Lower lobe of right lung (tissue), 2 donors: Measurements from ENCODE around the gene FAM219A. TPM values are rescaled to one million over a fixed set of nuclear protein-coding genes. Genes with fewer than 3 reads are reported as not detected.

Experiments
- ATAC-seq, 2 donors: fragments of 200-7000 bp; cut with Tn5 transposase; one replicate each; pipeline ENCODE4 v1.9.1; 2020 to 2022; ENCODE audit warnings: mild to moderate bottlenecking in 2 of 2, moderate library complexity in 2 of 2
- DNase-seq: peaks from one replicate; pipeline ENCODE4 v3.0.0-alpha.2; 2020
- H3K27ac ChIP-seq: fragments of 200-600 bp; one replicate; pipeline ENCODE4 v1.8.0; 2022
- H3K27me3 ChIP-seq: fragments of 200-600 bp; one replicate; pipeline ENCODE4 v1.8.0; 2022; ENCODE audit warnings: low read depth
- H3K36me3 ChIP-seq: fragments of 200-600 bp; one replicate; pipeline ENCODE4 v1.8.0; 2022; ENCODE audit warnings: mild to moderate bottlenecking
- H3K4me1 ChIP-seq: fragments of 200-600 bp; one replicate; pipeline ENCODE4 v1.8.0; 2022
- H3K4me3 ChIP-seq: fragments of 200-600 bp; one replicate; pipeline ENCODE4 v1.8.0; 2022; ENCODE audit warnings: mild to moderate bottlenecking
- H3K9me3 ChIP-seq: fragments of 200-600 bp; one replicate; pipeline ENCODE4 v1.8.0; 2022
- intact Hi-C: fragments of 100-400 bp; cut with DNase I; formaldehyde crosslinking; loops from one replicate; pipeline ENCODE4 v1.11.0; 2022
- long read RNA-seq: library from polyadenylated mRNA; unstranded; transcript quantifications from one replicate; pipeline ENCODE4 v2.0.0, GENCODE V29; 2021
- total RNA-seq: library from RNA; stranded (reverse); fragmentation: NEBNext Ultra II Directional; extraction: Animal tissue kit (Norgen Biotek cat#: 25700); gene quantifications from one replicate; pipeline ENCODE4 v1.2.1, GENCODE V29; 2021
- TF ChIP-seq, protein P1 (sequence below): fragments of 200-600 bp; IDR thresholded peaks from one replicate; pipeline ENCODE4 v1.8.0; 2022; ENCODE audit warnings: antibody characterized with exemption, mild to moderate bottlenecking
- donor health status: DM: no; HTN: yes; CAD: no; lungs with severe emphysema.

Gene FAM219A, protein sequence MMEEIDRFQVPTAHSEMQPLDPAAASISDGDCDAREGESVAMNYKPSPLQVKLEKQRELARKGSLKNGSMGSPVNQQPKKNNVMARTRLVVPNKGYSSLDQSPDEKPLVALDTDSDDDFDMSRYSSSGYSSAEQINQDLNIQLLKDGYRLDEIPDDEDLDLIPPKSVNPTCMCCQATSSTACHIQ
- total RNA-seq: 24.5 TPM
- long read RNA-seq, transcript FAM219A-201 (6 exons, 3,588 nt): major isoform, 6 of 37 reads
- long read RNA-seq, partial matches to known transcripts: 2 of 37 reads
- long read RNA-seq, other reads (novel, unspliced or antisense): 25 of 37 reads

DNA sequence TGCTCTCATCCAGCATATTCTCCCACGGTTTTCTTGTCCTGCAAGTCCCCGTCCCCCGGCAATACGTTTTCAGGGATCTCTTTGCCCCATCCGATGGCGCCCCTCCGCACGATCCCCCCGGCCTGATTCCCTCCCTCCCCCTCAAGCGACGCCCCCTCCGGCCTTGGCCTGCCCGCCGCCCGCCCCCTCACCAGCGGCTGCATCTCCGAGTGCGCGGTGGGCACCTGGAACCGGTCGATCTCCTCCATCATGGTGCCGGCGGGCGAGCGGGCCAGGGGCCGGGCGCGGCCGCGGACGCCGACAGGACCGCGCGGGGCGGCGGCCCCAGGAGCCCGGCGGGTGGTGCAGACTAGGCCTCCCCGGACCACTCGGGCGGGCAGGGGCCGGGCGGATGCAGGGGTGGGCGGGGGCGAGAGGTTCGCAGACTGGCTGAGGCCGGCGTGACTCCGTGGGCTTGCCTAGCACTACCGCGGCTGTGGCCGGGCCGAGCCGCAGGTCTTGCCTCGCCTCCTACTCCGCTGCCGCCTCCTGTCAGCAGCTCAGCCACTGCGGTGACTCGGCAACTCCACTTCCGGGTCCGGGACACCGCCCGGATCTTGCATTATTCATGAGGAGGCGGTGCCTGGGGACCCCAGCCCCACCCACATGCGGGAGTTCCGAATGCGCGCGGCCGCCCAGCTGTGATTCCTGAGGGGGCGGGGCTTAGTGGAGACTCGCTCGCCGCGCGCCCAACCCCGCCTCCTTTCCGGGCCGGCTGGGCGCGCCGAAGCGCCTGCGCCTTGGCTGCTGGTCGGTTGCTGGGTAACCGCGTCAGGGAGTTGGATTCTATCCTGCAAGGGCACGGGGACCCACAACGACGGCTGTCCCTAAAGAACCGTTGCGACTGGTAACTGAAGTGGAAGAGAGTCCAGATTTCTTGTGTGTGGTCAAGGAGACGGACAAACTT is at the start of gene FAM219A, which contains the start of gene DNAI1:
Gene FAM219A (minus strand): TSS at position 558 of the 946 bp plus-strand sequence. CDS start 307 bp downstream, at position 251.
Gene DNAI1 (plus strand): TSS at position 793 of the 946 bp plus-strand sequence. CDS start 201 bp downstream, outside the sequence.
- peak within 1 kb of the TSS; percentile 76 for H3K4me3 ChIP-seq
- no peaks in the 10 kb centered on the region for H3K36me3 ChIP-seq
- intact Hi-C loops: no loop called here
- H3K27me3 ChIP-seq: no peaks in the 10 kb centered on the region
- H3K27ac ChIP-seq: peak within 1 kb of the TSS; percentile 81
- TF ChIP-seq, protein P1, sequence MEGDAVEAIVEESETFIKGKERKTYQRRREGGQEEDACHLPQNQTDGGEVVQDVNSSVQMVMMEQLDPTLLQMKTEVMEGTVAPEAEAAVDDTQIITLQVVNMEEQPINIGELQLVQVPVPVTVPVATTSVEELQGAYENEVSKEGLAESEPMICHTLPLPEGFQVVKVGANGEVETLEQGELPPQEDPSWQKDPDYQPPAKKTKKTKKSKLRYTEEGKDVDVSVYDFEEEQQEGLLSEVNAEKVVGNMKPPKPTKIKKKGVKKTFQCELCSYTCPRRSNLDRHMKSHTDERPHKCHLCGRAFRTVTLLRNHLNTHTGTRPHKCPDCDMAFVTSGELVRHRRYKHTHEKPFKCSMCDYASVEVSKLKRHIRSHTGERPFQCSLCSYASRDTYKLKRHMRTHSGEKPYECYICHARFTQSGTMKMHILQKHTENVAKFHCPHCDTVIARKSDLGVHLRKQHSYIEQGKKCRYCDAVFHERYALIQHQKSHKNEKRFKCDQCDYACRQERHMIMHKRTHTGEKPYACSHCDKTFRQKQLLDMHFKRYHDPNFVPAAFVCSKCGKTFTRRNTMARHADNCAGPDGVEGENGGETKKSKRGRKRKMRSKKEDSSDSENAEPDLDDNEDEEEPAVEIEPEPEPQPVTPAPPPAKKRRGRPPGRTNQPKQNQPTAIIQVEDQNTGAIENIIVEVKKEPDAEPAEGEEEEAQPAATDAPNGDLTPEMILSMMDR: no peak
- ATAC-seq (peak; percentile 99), DNase-seq (peak; percentile 99)
- peaks cover 27% of the 10 kb centered on the region for H3K4me1 ChIP-seq
- no peaks in the 10 kb centered on the region for H3K9me3 ChIP-seq

DNA sequence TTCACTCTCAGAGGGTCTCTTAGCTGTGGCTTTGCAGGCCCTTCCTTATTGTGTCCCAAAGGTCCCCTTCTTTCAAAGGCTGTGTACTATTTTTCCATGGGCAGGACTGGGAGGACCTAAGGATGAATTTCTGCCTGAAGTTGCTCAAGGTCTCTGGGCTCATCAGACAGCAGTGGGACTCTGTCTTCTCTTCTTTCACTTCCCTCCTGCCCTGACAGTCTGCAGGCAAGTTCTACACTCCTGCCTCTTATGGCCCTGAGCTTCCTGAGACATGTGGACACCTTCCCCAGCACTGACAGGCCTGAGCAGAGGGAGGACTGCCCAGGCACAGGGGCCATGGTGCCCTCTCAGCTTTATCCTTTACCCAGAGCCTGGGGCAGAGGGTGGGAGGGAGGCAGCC is 49.6 kb upstream of the FAM219A start:
- intact Hi-C loops: loop anchor here (10.0 kb wide), 1 partner anchor 103 kb away; no protein-coding TSS in a partner anchor
- no peaks in the 10 kb centered on the region for H3K36me3 ChIP-seq
- TF ChIP-seq, protein P1: no peak

DNA sequence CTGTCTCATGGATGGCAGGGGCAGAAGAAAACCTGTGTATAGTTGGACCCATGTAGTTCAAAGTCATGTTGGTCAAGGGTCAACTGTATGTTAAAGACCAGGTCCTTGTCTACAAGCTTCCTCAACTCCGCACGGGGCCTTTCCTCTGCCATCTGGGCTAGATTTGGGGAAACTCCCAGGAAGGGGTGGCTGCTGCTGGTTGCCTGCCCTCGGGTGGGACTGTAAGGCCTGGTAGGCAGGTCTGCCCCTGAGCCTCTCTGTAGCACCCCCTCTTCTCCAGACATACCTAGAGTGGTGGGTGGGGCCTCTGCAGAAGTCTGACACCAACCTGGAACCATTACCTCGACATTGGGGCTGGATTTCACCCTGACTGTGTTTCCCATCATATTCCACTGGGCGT is 49.2 kb upstream of the FAM219A start:
- DNase-seq: no peak
- Histone ChIP-seq H3K9me3 (no peaks in the 10 kb centered on the region), H3K36me3 (no peaks in the 10 kb centered on the region), H3K27ac (no peak overlapping the region), H3K4me1 (peaks cover 3% of the 10 kb centered on the region), H3K4me3 (no peak overlapping the region), H3K27me3 (no peaks in the 10 kb centered on the region)
- no peak for ATAC-seq
- TF ChIP-seq, protein P1: no peak
- intact Hi-C loops: loop anchor here (10.0 kb wide), 1 partner anchor 103 kb away; no protein-coding TSS in a partner anchor

More for the DNA sequence above, 49.6 kb upstream of the FAM219A start:
- DNase-seq (no peak), ATAC-seq (no peak)
- Histone ChIP-seq H3K4me3 (no peak overlapping the region), H3K9me3 (no peaks in the 10 kb centered on the region), H3K27ac (no peak overlapping the region), H3K27me3 (no peaks in the 10 kb centered on the region), H3K4me1 (no peaks in the 10 kb centered on the region)

DNA sequence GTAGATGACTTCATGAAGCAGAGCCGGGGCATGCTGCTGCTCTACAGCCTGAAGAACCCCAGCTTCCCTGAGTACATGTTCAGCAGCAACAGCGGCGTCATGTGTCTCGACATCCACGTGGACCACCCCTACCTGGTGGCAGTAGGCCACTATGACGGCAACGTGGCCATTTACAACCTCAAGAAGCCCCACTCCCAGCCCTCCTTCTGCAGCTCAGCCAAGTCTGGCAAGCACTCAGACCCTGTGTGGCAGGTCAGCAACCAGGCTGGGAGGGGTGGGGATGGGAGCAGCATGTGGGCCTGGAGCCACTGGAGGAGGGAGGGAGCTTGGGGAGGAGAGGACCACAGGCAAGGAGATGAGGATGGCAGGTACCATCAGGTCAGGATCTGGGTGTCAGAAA is 48.3 kb upstream of the FAM219A start:
- DNase-seq: no peak
- ATAC-seq: no peak
- intact Hi-C loops: loop anchor here (10.0 kb wide), 1 partner anchor 102 kb away; no protein-coding TSS in a partner anchor

More for the DNA sequence above, 48.3 kb upstream of the FAM219A start:
- H3K9me3 ChIP-seq: no peaks in the 10 kb centered on the region
- no peak overlapping the region for H3K4me3 ChIP-seq
- no peaks in the 10 kb centered on the region for H3K27me3 ChIP-seq
- TF ChIP-seq, protein P1: no peak
- H3K36me3 ChIP-seq: no peaks in the 10 kb centered on the region
- peaks cover 12% of the 10 kb centered on the region for H3K4me1 ChIP-seq
- no peak overlapping the region for H3K27ac ChIP-seq
